H1 (cell line): Measurements from ENCODE around the gene SEC24B. TPM values are rescaled to one million over a fixed set of nuclear protein-coding genes. Genes with fewer than 3 reads are reported as not detected.

Experiments used
- CTCF ChIA-PET: fragments of 300-600 bp; sonication (Branson Sonifier 250); formaldehyde crosslinking; loops from one replicate; lab custom pipeline; 2021; ENCODE audit not compliant: partially characterized antibody; lab: Charles Lee
- POLR2A ChIA-PET: fragments of 300-600 bp; sonication (Branson Sonifier 250); formaldehyde crosslinking; loops from one replicate; lab custom pipeline; 2021; ENCODE audit warnings: inconsistent platforms; ENCODE audit not compliant: partially characterized antibody; lab: Charles Lee
- DNase-seq, 2 experiments: peaks; one replicate each; pipeline versions ENCODE4 v3.0.0 to v3.0.0-alpha.2; 2010 to 2022; ENCODE audit warnings: low spot score in 2 of 2, low read depth in 1 of 2, mixed read lengths in 1 of 2
- FAIRE-seq: peaks from 2 replicates; lab custom pipeline; 2011; peaks lifted over from hg19 to GRCh38; lab: Jason Lieb, UNC
- H2AFZ ChIP-seq: 2 replicates; pipeline ENCODE4 v1.8.1; 2012; ENCODE audit warnings: low read length, inconsistent platforms
- H2AK5ac ChIP-seq: 2 replicates; pipeline ENCODE4 v1.6.1; 2013; ENCODE audit warnings: low read depth, low read length
- H2BK120ac ChIP-seq: replicated peaks from 2 replicates; pipeline ENCODE3; 2013; ENCODE audit warnings: low read depth, low read length, inconsistent platforms
- H2BK12ac ChIP-seq: 2 replicates; pipeline ENCODE4 v1.6.1; 2013; ENCODE audit warnings: low read depth, low read length
- H2BK15ac ChIP-seq: 2 replicates; pipeline ENCODE4 v1.6.1; 2013; ENCODE audit warnings: low read length
- H2BK20ac ChIP-seq: 2 replicates; pipeline ENCODE4 v1.6.1; 2013; ENCODE audit warnings: low read length
- H2BK5ac ChIP-seq: 2 replicates; pipeline ENCODE4 v1.6.1; 2013; ENCODE audit warnings: low read depth, low read length
- H3K14ac ChIP-seq: 2 replicates; pipeline ENCODE4 v1.6.1; 2013; ENCODE audit warnings: inconsistent platforms; ENCODE audit not compliant: insufficient read length
- H3K18ac ChIP-seq: 2 replicates; pipeline ENCODE4 v1.6.1; 2013; ENCODE audit warnings: low read length; ENCODE audit errors: extremely low read depth
- H3K23ac ChIP-seq: 2 replicates; pipeline ENCODE4 v1.6.1; 2013; ENCODE audit warnings: inconsistent platforms; ENCODE audit not compliant: insufficient read length
- H3K23me2 ChIP-seq: 2 replicates; pipeline ENCODE4 v1.6.1; 2013; ENCODE audit warnings: low read depth, low read length
- H3K27ac ChIP-seq: 2 replicates; pipeline ENCODE4 v1.6.1; 2011; ENCODE audit warnings: low read depth, low read length, inconsistent platforms
- H3K27me3 ChIP-seq, 4 experiments: replicated peaks in 1 of 4; 1 replicate in 1 of 4; 2 replicates in 3 of 4; pipeline versions ENCODE4 v1.6.1 to v1.8.1; 2011 to 2013; ENCODE audit warnings: low read length in 3 of 4, mild to moderate bottlenecking in 3 of 4, inconsistent platforms in 2 of 4, mixed read lengths in 2 of 4, moderate library complexity in 1 of 4; ENCODE audit not compliant: control insufficient read depth in 3 of 4, insufficient read depth in 3 of 4; ENCODE audit errors: extremely low read depth in 1 of 4
- H3K36me3 ChIP-seq, 4 experiments: 2 replicates each; pipeline versions ENCODE4 v1.6.1 to v1.8.1; 2011 to 2013; ENCODE audit warnings: mild to moderate bottlenecking in 4 of 4, low read length in 3 of 4, moderate library complexity in 2 of 4, control low read depth in 1 of 4, inconsistent platforms in 1 of 4; ENCODE audit not compliant: insufficient read depth in 4 of 4, control insufficient read depth in 2 of 4
- H3K4ac ChIP-seq: replicated peaks from 2 replicates; pipeline ENCODE3; 2013; ENCODE audit warnings: low read length, low read depth, mixed read lengths, inconsistent platforms; ENCODE audit not compliant: insufficient read length
- H3K4me1 ChIP-seq, 4 experiments: replicated peaks in 1 of 4; 1 replicate in 1 of 4; 2 replicates in 3 of 4; pipeline versions ENCODE4 v1.6.1 to v1.8.1; 2011 to 2013; ENCODE audit warnings: low read length in 3 of 4, inconsistent platforms in 2 of 4, mixed read lengths in 1 of 4; ENCODE audit not compliant: insufficient read depth in 4 of 4, control insufficient read depth in 3 of 4
- H3K4me2 ChIP-seq, 2 experiments: 2 replicates each; pipeline versions ENCODE4 v1.6.1 to v1.8.1; 2011 to 2013; ENCODE audit warnings: low read depth in 2 of 2, low read length in 2 of 2, control low read depth in 1 of 2, inconsistent platforms in 1 of 2, mild to moderate bottlenecking in 1 of 2; ENCODE audit not compliant: insufficient read depth in 1 of 2
- H3K4me3 ChIP-seq, 4 experiments: fragments of 200-600, 300-600 bp in 1 of 4; sonication (generic), shearing (Covaris generic), sonication (Bioruptor Twin) in 1 of 4; 2 replicates each; pipeline versions ENCODE4 v1.5.1 to v1.8.1; 2011 to 2016; ENCODE audit warnings: low read length in 4 of 4, low read depth in 3 of 4, control low read depth in 2 of 4, inconsistent platforms in 2 of 4, mild to moderate bottlenecking in 2 of 4, mixed read lengths in 1 of 4, moderate library complexity in 1 of 4; ENCODE audit not compliant: insufficient read depth in 2 of 4; ENCODE audit errors: extremely low read depth in 1 of 4
- H3K56ac ChIP-seq: replicated peaks from 2 replicates; pipeline ENCODE3; 2013; ENCODE audit warnings: low read depth, mild to moderate bottlenecking, mixed read lengths, low read length, inconsistent platforms; ENCODE audit not compliant: insufficient read length
- H3K79me1 ChIP-seq: 2 replicates; pipeline ENCODE4 v1.6.1; 2013; ENCODE audit warnings: low read depth, low read length, control low read depth
- H3K79me2 ChIP-seq, 2 experiments: 2 replicates each; pipeline versions ENCODE4 v1.6.1 to v1.8.1; 2012 to 2013; ENCODE audit warnings: low read length in 2 of 2, mild to moderate bottlenecking in 2 of 2, inconsistent platforms in 1 of 2; ENCODE audit not compliant: insufficient read depth in 2 of 2, control insufficient read depth in 1 of 2
- H3K9ac ChIP-seq, 4 experiments: replicated peaks in 1 of 4; 1 replicate in 1 of 4; 2 replicates in 3 of 4; pipeline versions ENCODE4 v1.6.1 to v1.8.1; 2011 to 2013; ENCODE audit warnings: low read depth in 3 of 4, low read length in 3 of 4, control low read depth in 2 of 4, mild to moderate bottlenecking in 2 of 4, moderate library complexity in 2 of 4, inconsistent platforms in 1 of 4; ENCODE audit errors: extremely low read depth in 1 of 4
- H3K9me3 ChIP-seq, 2 experiments: 2 replicates each; pipeline versions ENCODE4 v1.6.1 to v1.8.1; 2012 to 2013; ENCODE audit warnings: mild to moderate bottlenecking in 2 of 2, moderate library complexity in 2 of 2, control low read depth in 1 of 2, inconsistent platforms in 1 of 2, low read depth in 1 of 2, low read length in 1 of 2, mixed read lengths in 1 of 2; ENCODE audit not compliant: insufficient read depth in 2 of 2
- H4K20me1 ChIP-seq, 2 experiments: replicated peaks in 1 of 2; 2 replicates each; pipeline versions ENCODE3 to v1.8.1; 2011 to 2013; ENCODE audit warnings: inconsistent platforms in 2 of 2, low read length in 2 of 2, mild to moderate bottlenecking in 1 of 2; ENCODE audit not compliant: insufficient read depth in 2 of 2, control insufficient read depth in 1 of 2
- H4K5ac ChIP-seq: 2 replicates; pipeline ENCODE4 v1.6.1; 2013; ENCODE audit warnings: low read length, low read depth, mixed read lengths, inconsistent platforms; ENCODE audit not compliant: insufficient read length
- H4K8ac ChIP-seq: 2 replicates; pipeline ENCODE4 v1.8.0; 2013; ENCODE audit warnings: mild to moderate bottlenecking, moderate library complexity, low read length, inconsistent platforms; ENCODE audit not compliant: insufficient read depth; ENCODE audit errors: extremely low read depth
- H4K91ac ChIP-seq: replicated peaks from 2 replicates; pipeline ENCODE3; 2013; ENCODE audit warnings: low read length, mixed read lengths, inconsistent platforms; ENCODE audit not compliant: insufficient read length
- CTCF ChIP-seq, 3 experiments: IDR thresholded peaks; 1 replicate in 2 of 3; 2 replicates in 1 of 3; pipeline versions ENCODE4 v1.5.1 to v1.6.1; 2011; ENCODE audit warnings: low read length in 3 of 3, mild to moderate bottlenecking in 3 of 3, inconsistent platforms in 2 of 3, low read depth in 1 of 3, moderate library complexity in 1 of 3; ENCODE audit not compliant: insufficient read depth in 1 of 3; ENCODE audit errors: control extremely low read depth in 1 of 3
- E2F6 ChIP-seq: IDR thresholded peaks from 2 replicates; pipeline ENCODE4 v1.6.1; 2012; ENCODE audit warnings: inconsistent platforms
- KDM4A ChIP-seq: IDR thresholded peaks from one replicate; pipeline ENCODE4 v1.7.1; 2012; ENCODE audit warnings: low read depth, mild to moderate bottlenecking, moderate library complexity, low read length, inconsistent platforms; ENCODE audit not compliant: severe bottlenecking
- KDM5A ChIP-seq: fragments of 200-600 bp; IDR thresholded peaks from 2 replicates; pipeline ENCODE4 v1.7.1; 2012; ENCODE audit warnings: mild to moderate bottlenecking, low read length, inconsistent platforms, mixed read lengths
- POLR2A ChIP-seq, 2 experiments: IDR thresholded peaks; 1 replicate in 1 of 2; 2 replicates in 1 of 2; pipeline ENCODE4 v1.6.1; 2011; ENCODE audit warnings: low read depth in 2 of 2, low read length in 2 of 2, mild to moderate bottlenecking in 2 of 2; ENCODE audit errors: control extremely low read depth in 1 of 2
- POLR2AphosphoS5 ChIP-seq: IDR thresholded peaks from 2 replicates; pipeline ENCODE4 v1.6.1; 2011; ENCODE audit warnings: low read depth, low read length
- SIRT6 ChIP-seq: IDR thresholded peaks from one replicate; pipeline ENCODE4 v1.7.1; 2012; ENCODE audit warnings: low read length, inconsistent platforms
- SP2 ChIP-seq: IDR thresholded peaks from 2 replicates; pipeline ENCODE4 v1.6.1; 2012; ENCODE audit warnings: mild to moderate bottlenecking, low read length, inconsistent platforms
- SRF ChIP-seq: IDR thresholded peaks from 2 replicates; pipeline ENCODE4 v1.6.1; 2011; ENCODE audit warnings: mild to moderate bottlenecking, low read depth, low read length, moderate library complexity
- TAF7 ChIP-seq: optimal IDR thresholded peaks from 2 replicates; pipeline ENCODE3; 2011; ENCODE audit warnings: low read depth, mild to moderate bottlenecking, inconsistent platforms, low read length, moderate library complexity, borderline replicate concordance
- WGBS, 2 experiments: shearing (Covaris generic) in 1 of 2; methylation state at CpG; one replicate each; pipeline versions ENCODE4 v1.1.6 to v1.1.7; 2013 to 2015; ENCODE audit warnings: low lambda C conversion rate in 2 of 2, mixed read lengths in 2 of 2, inconsistent platforms in 1 of 2, low coverage in 1 of 2, missing lambda C conversion rate in 1 of 2; ENCODE audit not compliant: insufficient replicate concordance in 2 of 2, insufficient coverage in 1 of 2, insufficient read length in 1 of 2; ENCODE audit errors: extremely low coverage in 1 of 2, missing lambda C conversion rate in 1 of 2; 5-methylcytosine and 5-hydroxymethylcytosine counted together
- polyA plus RNA-seq, 7 experiments: library from polyadenylated mRNA; depleted of rRNA in 3 of 7; stranded (reverse) in 5 of 7; unstranded in 2 of 7; fragments of >200 nt in 5 of 7; fragments of 200-250 nt in 2 of 7; gene quantifications; 1 replicate in 5 of 7; 2 replicates in 1 of 7; 4 replicates in 1 of 7; pipeline versions ENCODE4 v1.2.1 to v1.2.3, GENCODE V29; 2011 to 2013; ENCODE audit warnings: missing spikeins in 2 of 7, mixed read lengths in 2 of 7
- total RNA-seq: library from RNA; stranded (reverse); fragmentation: NEBNext Ultra II Directional; extraction: Animal tissue kit (Norgen Biotek cat#: 25700); gene quantifications from 2 replicates; pipeline ENCODE4 v1.2.1, GENCODE V29; 2021

Gene SEC24B
- total and polyA plus RNA-seq, 2 of the 8 experiments (the other 6 are each of a cell fraction or from before 2014, with no cell fraction given), result 25.6 to 30.9 TPM

GRCh38 chr4:109576462-109576861 is 142.8 kb downstream of the SEC24B start:
- ChIA-PET CTCF (interaction anchor here (1.4 kb wide), 1 partner anchor 70 kb away, joined by 4 read pairs; no protein-coding TSS in a partner anchor), POLR2A (no interaction called here)
- Histone ChIP-seq H2BK120ac (no peak overlapping the region), H3K4ac (no peak overlapping the region), H3K4me2 (no peak overlapping the region), H3K79me1 (no peaks in the 10 kb centered on the region), H4K91ac (no peak overlapping the region), H3K27ac (no peak overlapping the region), H4K5ac (no peak overlapping the region), H2BK15ac (no peak overlapping the region), H4K8ac (no peak overlapping the region), H3K56ac (no peak overlapping the region), H3K36me3 (no peaks in the 10 kb centered on the region), H2BK12ac (no peak overlapping the region), H3K23me2 (no peaks in the 10 kb centered on the region), H3K23ac (no peak overlapping the region), H3K9me3 (no peaks in the 10 kb centered on the region), H2BK20ac (no peak overlapping the region), H3K79me2 (no peaks in the 10 kb centered on the region), H3K4me1 (no peaks in the 10 kb centered on the region), H2AFZ (no peak overlapping the region), H2AK5ac (no peak overlapping the region), H3K18ac (no peak overlapping the region), H3K27me3 (no peaks in the 10 kb centered on the region), H2BK5ac (no peak overlapping the region), H3K4me3 (no peak overlapping the region), H3K9ac (no peak overlapping the region), H4K20me1 (no peaks in the 10 kb centered on the region), H3K14ac (no peak overlapping the region)
- no peak for FAIRE-seq
- no peak for DNase-seq
- no peak for TF ChIP-seq SIRT6
- no peak for TF ChIP-seq POLR2A (IDR thresholded peaks at IDR 0.05; ENCODE audit: control extremely low read depth in 1 of 2, low read depth in 2 of 2, low read length in 2 of 2)
- TF ChIP-seq SP2, result no peak
- TF ChIP-seq SRF, result no peak
- no peak for TF ChIP-seq KDM4A
- no peak for TF ChIP-seq POLR2AphosphoS5
- TF ChIP-seq TAF7, result no peak
- TF ChIP-seq KDM5A, result no peak
- TF ChIP-seq E2F6, result no peak
- no peak for TF ChIP-seq CTCF (IDR thresholded peaks at IDR 0.05; ENCODE audit: control extremely low read depth in 1 of 3, insufficient read depth in 1 of 3, low read depth in 1 of 3, low read length in 3 of 3)
- WGBS, 2 experiments, result 100% methylated on average over 2 of the region's 2 CpGs; no CpG with 5 or more reads in 1 of the 2 experiments
